HG03521 (cell line): ENCODE data around the gene P2RY6.
A peak's percentile ranks its signal among the peaks of the same experiment; 100 is the strongest.

ENCODE experiments used
- ATAC-seq: cut with Tn5 transposase; IDR thresholded peaks from one replicate; pipeline ENCODE4 v1.9.1; 2021; ENCODE audit warnings: mild to moderate bottlenecking, moderate library complexity; ENCODE audit not compliant: unreplicated experiment

P2RY6 gene

GRCh38 chr11:73314117-73314961, 42.2 kb downstream of the P2RY6 start:
- no peak for ATAC-seq

GRCh38 chr11:73315293-73316020, 43.3 kb downstream of the P2RY6 start:
- ATAC-seq = no peak

- no peak for ATAC-seq
These were observed 44.3 kb downstream of the P2RY6 start for GRCh38 chr11:73316422-73316821.

- no peak for ATAC-seq
These were observed 45.2 kb downstream of the P2RY6 start for GRCh38 chr11:73317373-73317772.

- no peak for ATAC-seq
These were observed 45.7 kb downstream of the P2RY6 start for GRCh38 chr11:73317803-73318202.

GRCh38 chr11:73318501-73319011, 46.4 kb downstream of the P2RY6 start:
- ATAC-seq = no peak

- ATAC-seq = no peak
These were observed 48.8 kb downstream of the P2RY6 start for GRCh38 chr11:73320763-73321603.

- ATAC-seq = no peak
These were observed 49.7 kb downstream of the P2RY6 start for GRCh38 chr11:73321604-73322381.

- ATAC-seq = no peak
These were observed 50.5 kb downstream of the P2RY6 start for GRCh38 chr11:73322382-73323306.

- no peak for ATAC-seq
These were observed 51.3 kb downstream of the P2RY6 start for GRCh38 chr11:73323464-73323863.

GRCh38 chr11:73324116-73324515, 52.0 kb downstream of the P2RY6 start:
- no peak for ATAC-seq

GRCh38 chr11:73324665-73325035, 52.5 kb downstream of the P2RY6 start:
- no peak for ATAC-seq

- peak; percentile 36 for ATAC-seq
These were observed 53.2 kb downstream of the P2RY6 start for GRCh38 chr11:73325036-73325981.

- ATAC-seq = no peak
These were observed 55.0 kb downstream of the P2RY6 start for GRCh38 chr11:73326929-73327811.

- no peak for ATAC-seq
These were observed 55.8 kb downstream of the P2RY6 start for GRCh38 chr11:73327812-73328364.

GRCh38 chr11:73330569-73331093, 58.5 kb downstream of the P2RY6 start:
- no peak for ATAC-seq
